ENCODE measurements around the gene FAXC. TPM values are rescaled to one million over a fixed set of nuclear protein-coding genes. Genes with fewer than 3 reads are reported as not detected.

The FAXC gene
- total and polyA plus RNA-seq, 2 of the 8 experiments (the other 6 are each of a cell fraction or from before 2014, with no cell fraction given) = 23.2 to 29.8 TPM

GRCh38 chr6:99354983-99355382 lies 5.5 kb upstream of the FAXC start:
- ChIA-PET POLR2A (ENCODE audit: partially characterized antibody) (interaction anchor here (1.2 to 1.6 kb wide), 2 partner anchors 18 to 40 kb away, joined by 3 to 5 read pairs; no protein-coding TSS in a partner anchor), CTCF (ENCODE audit: partially characterized antibody) (interaction anchor here (1.7 to 4.1 kb wide), 3 partner anchors 15 to 33 kb away, joined by 3 to 16 read pairs (median 8); no protein-coding TSS in a partner anchor)
- no peak overlapping the region for H3K18ac ChIP-seq (ENCODE audit: extremely low read depth, low read length)
- no peak for FAIRE-seq
- no peak overlapping the region for H2BK15ac ChIP-seq (ENCODE audit: low read length)
- no peak overlapping the region for H3K9ac ChIP-seq (replicated peaks in 1 of 4; ENCODE audit: extremely low read depth in 1 of 4, low read depth in 3 of 4, low read length in 3 of 4)
- H3K27ac ChIP-seq (ENCODE audit: low read depth, low read length) = no peak overlapping the region
- H2BK5ac ChIP-seq (ENCODE audit: low read depth, low read length) = no peak overlapping the region
- H3K23me2 ChIP-seq (ENCODE audit: low read depth, low read length) = no peaks in the 10 kb centered on the region; the same call in 1 of the 2 replicates
- H3K23ac ChIP-seq (ENCODE audit: insufficient read length) = no peak overlapping the region
- no peaks in the 10 kb centered on the region for H4K20me1 ChIP-seq (replicated peaks in 1 of 2; ENCODE audit: control insufficient read depth in 1 of 2, insufficient read depth in 2 of 2, low read length in 2 of 2)
- no peak for DNase-seq (ENCODE audit: low read depth in 1 of 2, low spot score in 2 of 2)
- H3K36me3 ChIP-seq (ENCODE audit: control insufficient read depth in 2 of 4, insufficient read depth in 4 of 4, low read length in 3 of 4) = no peaks in the 10 kb centered on the region
- H2BK20ac ChIP-seq (ENCODE audit: low read length) = no peak overlapping the region
- H3K4me3 ChIP-seq (ENCODE audit: extremely low read depth in 1 of 4, insufficient read depth in 2 of 4, low read depth in 3 of 4, low read length in 4 of 4) = no peak overlapping the region
- H3K14ac ChIP-seq (ENCODE audit: insufficient read length) = no peak overlapping the region
- no peak overlapping the region for H4K91ac ChIP-seq (replicated peaks; ENCODE audit: insufficient read length, low read length)
- TF ChIP-seq HDAC2 (IDR thresholded peaks at IDR 0.05; ENCODE audit: borderline replicate concordance in 1 of 2, low read depth in 2 of 2, low read length in 2 of 2) (no peak), ATF2 (IDR thresholded peaks at IDR 0.05; ENCODE audit: low read length) (no peak), YY1 (IDR thresholded peaks at IDR 0.05; ENCODE audit: low read depth, low read length) (no peak), BCL11A (IDR thresholded peaks at IDR 0.05; ENCODE audit: low read depth in 2 of 2, low read length in 2 of 2) (no peak), USF2 (IDR thresholded peaks at IDR 0.05; ENCODE audit: low read length) (no peak), TEAD4 (IDR thresholded peaks at IDR 0.05; ENCODE audit: low read depth, low read length) (no peak)
- H3K27me3 ChIP-seq (replicated peaks in 1 of 4; ENCODE audit: control insufficient read depth in 3 of 4, extremely low read depth in 1 of 4, insufficient read depth in 3 of 4, low read length in 3 of 4) = no peaks in the 10 kb centered on the region; a peak in 1 of 7 replicates
- H3K4me2 ChIP-seq (ENCODE audit: insufficient read depth in 1 of 2, low read depth in 2 of 2, low read length in 2 of 2) = no peak overlapping the region
- H2AK5ac ChIP-seq (ENCODE audit: low read depth, low read length) = no peak overlapping the region
- no peak overlapping the region for H3K56ac ChIP-seq (replicated peaks; ENCODE audit: insufficient read length, low read depth, low read length)
- H3K4me1 ChIP-seq (replicated peaks in 1 of 4; ENCODE audit: control insufficient read depth in 3 of 4, insufficient read depth in 4 of 4, low read length in 3 of 4) = no peaks in the 10 kb centered on the region; a peak in 1 of 7 replicates
- H2BK120ac ChIP-seq (replicated peaks; ENCODE audit: low read depth, low read length) = no peak overlapping the region
- H3K79me2 ChIP-seq (ENCODE audit: control insufficient read depth in 1 of 2, insufficient read depth in 2 of 2, low read length in 2 of 2) = no peaks in the 10 kb centered on the region
- H4K8ac ChIP-seq (ENCODE audit: extremely low read depth, insufficient read depth, low read length) = no peak overlapping the region
- no peak overlapping the region for H2BK12ac ChIP-seq (ENCODE audit: low read depth, low read length)
- no peaks in the 10 kb centered on the region for H3K9me3 ChIP-seq (ENCODE audit: insufficient read depth in 2 of 2, low read depth in 1 of 2, low read length in 1 of 2)
- no peak overlapping the region for H4K5ac ChIP-seq (ENCODE audit: insufficient read length, low read depth, low read length)
- no peak overlapping the region for H2AFZ ChIP-seq (ENCODE audit: low read length)
- 89% methylated on average over 4 of the region's 4 CpGs; no CpG with 5 or more reads in 1 of the 2 experiments for WGBS, 2 experiments (ENCODE audit: extremely low coverage in 1 of 2, insufficient coverage in 1 of 2, insufficient read length in 1 of 2, insufficient replicate concordance in 2 of 2, low coverage in 1 of 2, low lambda C conversion rate in 2 of 2, missing lambda C conversion rate in 1 of 2)
- no peaks in the 10 kb centered on the region for H3K79me1 ChIP-seq (ENCODE audit: low read depth, low read length)
- H3K4ac ChIP-seq (replicated peaks; ENCODE audit: insufficient read length, low read depth, low read length) = no peak overlapping the region
